Raji (cell line): Measurements from ENCODE around the gene TTC29.

ENCODE experiments used
- POLR2A ChIP-seq: IDR thresholded peaks from 2 replicates; pipeline ENCODE4 v1.6.1; 2011; ENCODE audit warnings: low read depth, low read length, control low read depth; ENCODE audit not compliant: insufficient read depth

Gene TTC29

DNA sequence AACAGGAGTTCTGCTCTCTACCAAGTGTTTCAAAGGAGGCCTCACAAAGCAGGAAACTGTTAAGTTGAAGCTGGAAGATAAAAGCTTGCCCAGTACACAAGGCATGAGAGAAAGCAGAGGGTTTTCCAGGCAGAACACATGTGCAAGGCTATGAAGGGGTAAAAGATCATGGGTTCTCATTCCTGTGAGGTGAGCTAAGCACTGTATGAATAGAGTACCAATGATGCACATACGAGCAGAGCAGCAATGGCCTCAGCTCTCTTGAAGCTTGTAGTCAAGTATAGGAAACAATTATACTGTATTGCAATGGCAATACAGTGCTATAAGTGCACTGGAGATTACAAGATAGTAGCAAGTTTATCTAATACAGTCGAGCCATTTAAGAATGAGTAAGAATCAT is 18.0 kb downstream of the TTC29 start:
- TF ChIP-seq POLR2A, result no peak

GRCh38 chr4:146916479-146917076 is 29.1 kb downstream of the TTC29 start:
- TF ChIP-seq POLR2A, result no peak

- no peak for TF ChIP-seq POLR2A
Measured at GRCh38 chr4:146915132-146915531, 30.5 kb downstream of the TTC29 start.

DNA sequence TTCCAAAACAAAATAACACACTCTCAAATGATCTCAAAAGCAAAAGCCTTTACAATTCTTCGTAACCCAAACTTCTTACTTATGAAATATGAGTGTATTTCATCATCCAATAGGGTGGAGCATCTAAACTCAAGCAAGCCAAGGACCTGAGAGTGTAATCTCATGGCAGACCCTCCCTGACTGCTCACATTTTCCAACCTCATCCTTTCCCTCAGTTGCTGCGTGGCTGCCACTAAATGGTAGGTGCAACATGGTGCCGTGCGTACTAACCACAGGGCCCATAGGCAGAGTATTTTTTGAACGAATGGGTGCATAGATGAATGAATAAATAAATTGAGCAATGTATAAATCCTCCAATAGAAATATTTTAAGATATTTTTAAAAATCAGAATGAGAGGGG is 45.4 kb downstream of the TTC29 start:
- no peak for TF ChIP-seq POLR2A

- TF ChIP-seq POLR2A, result no peak
Measured at GRCh38 chr4:146890301-146890700, 55.4 kb downstream of the TTC29 start.

DNA sequence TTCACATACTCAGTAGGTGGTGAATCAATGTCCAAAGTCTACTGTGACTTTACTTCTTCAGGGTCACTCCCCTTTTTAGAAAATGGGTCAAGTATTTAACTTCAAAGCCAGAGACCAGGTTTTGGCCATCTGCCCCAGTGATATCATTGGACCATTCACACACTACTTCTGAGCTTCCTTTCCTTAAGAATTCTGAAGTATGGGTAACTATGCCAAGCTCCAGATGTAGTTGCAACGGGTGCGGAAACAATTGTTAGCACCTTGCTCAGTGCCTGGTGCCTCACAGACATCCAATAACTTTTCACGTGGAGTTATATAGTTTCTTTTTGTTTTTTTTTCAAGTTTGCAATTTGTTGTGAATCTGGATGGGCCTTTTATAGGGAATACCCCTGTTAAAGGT is 62.6 kb downstream of the TTC29 start:
- no peak for TF ChIP-seq POLR2A

DNA sequence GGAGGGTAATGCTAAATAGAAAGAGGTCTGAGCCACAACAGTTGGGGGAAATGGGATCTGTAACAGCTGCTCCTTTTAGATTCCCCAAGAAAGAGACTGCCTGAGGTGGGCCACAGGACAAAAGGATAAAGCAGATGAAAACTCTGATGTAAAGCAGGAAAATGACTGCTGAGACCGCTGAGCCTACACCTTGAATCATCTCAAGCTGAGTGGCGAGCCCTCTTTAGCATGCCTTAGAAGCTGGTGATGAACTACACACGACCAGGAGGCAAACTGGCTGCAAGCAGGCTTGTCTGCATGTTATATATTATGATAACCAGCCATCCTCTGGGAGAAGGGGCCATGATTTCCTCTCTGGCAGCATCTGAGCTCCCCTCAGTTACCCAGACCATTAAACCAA is 88.4 kb downstream of the TTC29 start:
- no peak for TF ChIP-seq POLR2A

DNA sequence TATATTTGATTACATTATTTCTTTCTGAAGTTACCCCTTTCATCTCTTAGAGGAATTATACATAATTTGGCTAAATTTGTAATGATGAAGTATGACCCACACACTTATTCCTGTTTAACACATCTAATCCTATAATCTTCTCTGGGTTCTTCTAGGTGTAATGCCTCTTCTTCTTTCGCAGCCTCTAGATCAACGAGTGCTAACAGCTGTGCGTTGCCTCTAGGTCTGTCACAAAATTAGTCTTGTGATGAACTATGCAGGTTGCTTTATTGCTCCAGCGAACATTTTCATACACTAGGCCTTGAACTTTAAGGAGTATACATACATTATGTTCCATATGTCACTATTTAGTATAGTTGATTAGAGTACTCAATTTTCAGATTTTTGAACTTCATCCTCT is 89.9 kb downstream of the TTC29 start:
- no peak for TF ChIP-seq POLR2A

DNA sequence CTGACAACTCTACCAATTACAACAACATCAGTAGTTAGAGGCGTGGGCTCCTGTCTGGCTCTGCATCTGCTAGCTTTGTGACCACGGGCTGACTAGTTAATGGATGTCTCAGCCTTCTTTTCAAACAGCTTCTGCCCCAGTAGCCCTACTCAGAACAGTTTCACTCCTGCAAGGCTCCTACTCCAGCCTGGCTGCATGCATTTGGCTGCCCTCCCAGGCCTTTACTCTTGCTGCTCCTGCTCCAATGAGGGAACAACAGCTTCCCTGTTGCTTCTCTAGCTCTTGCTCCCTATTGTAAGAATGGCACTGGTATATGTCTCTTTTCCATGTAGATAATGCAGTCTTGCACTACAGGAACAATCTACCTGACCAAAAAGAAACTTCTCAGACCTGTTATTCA is 93.3 kb downstream of the TTC29 start:
- TF ChIP-seq POLR2A, result no peak

GRCh38 chr4:146847345-146847744 is 98.3 kb downstream of the TTC29 start:
- no peak for TF ChIP-seq POLR2A

GRCh38 chr4:146846882-146847281 is 98.8 kb downstream of the TTC29 start:
- TF ChIP-seq POLR2A, result no peak

GRCh38 chr4:146844761-146845160 is 100.9 kb downstream of the TTC29 start:
- no peak for TF ChIP-seq POLR2A

- no peak for TF ChIP-seq POLR2A
Measured at GRCh38 chr4:146842876-146843275, 102.8 kb downstream of the TTC29 start.

- no peak for TF ChIP-seq POLR2A
Measured at GRCh38 chr4:146840731-146841130, 104.9 kb downstream of the TTC29 start.

GRCh38 chr4:146835096-146835495 is 110.6 kb downstream of the TTC29 start:
- no peak for TF ChIP-seq POLR2A

DNA sequence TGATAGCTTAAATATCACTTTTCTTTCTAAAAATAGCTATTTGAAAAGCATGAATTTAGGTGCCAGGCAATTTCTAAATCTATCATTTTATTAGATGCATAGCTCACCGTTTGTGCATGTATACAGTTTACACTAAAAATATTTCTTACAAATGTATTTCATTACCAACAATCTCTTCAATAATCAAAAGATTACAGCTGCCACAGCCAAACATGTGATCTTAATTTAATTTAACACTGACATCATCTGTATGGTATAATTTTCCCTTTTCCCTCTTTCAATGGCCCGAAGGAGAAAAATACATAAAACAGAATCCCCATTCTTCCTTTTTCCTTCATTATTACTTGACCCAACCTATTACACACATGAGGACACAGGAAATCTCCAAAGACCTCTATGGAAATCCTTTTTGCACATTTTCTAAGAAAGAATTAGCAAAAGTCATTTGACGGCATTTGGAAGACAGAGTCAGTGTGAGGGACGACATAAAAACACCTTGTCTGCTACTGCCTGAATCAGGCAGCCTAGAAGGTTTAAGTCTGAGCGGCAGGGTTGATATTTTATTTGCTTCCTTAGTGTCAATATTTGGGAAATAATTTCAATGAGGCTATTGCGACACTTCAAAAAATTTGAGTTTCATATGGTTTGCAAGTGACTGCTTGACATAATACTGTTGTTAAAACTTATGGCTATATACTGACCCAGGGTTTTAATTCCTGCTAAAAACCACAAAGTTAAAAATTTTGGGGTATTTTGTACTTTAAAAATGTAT is 111.2 kb downstream of the TTC29 start:
- TF ChIP-seq POLR2A, result no peak

GRCh38 chr4:146833530-146833929 is 112.1 kb downstream of the TTC29 start:
- TF ChIP-seq POLR2A, result no peak

DNA sequence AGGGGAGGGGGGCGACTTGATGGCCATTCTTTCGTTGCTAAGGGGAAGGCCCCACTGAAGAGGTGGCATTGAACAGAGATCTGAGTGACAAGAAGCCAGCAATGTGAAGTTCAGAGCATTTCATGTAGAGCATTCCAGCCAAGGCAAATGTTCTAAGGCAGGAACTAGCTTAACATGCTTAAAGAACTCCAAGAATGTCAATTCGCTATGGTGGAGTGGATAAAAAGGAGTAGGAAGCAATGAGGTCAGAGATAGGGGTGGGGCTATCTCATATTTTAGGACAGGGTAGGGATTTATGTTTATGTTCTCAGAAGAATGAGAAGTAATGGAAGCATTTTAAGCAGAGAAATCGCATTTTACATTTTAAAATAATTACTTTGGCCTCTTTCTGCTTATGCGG is 130.9 kb downstream of the TTC29 start:
- no peak for TF ChIP-seq POLR2A

DNA sequence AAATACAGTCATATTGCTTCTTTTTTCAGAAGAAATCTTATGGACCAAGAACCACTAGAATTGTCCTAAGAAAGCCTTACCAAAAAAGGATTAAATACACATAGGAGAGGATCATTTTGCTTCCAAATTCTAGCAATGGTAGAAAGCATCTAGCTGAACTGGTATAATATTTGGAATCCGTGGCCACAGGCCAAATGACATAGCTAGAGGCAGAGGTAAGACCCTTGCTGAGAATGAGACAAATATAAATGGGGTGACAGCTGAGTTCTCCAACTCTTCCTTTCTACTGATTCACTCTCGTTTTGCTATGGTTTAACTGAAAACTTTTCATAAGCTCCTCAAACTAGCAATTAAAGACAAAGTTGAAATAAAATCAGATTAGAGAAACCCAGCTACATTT is 150.0 kb downstream of the TTC29 start:
- no peak for TF ChIP-seq POLR2A
